A172 (cell line): ENCODE measurements around the gene SOBP. TPM values are rescaled to one million over a fixed set of nuclear protein-coding genes. Genes with fewer than 3 reads are reported as not detected.

Experiments used
- DNase-seq: peaks from one replicate; pipeline ENCODE4 v3.0.0-alpha.2; 2015; ENCODE audit warnings: low spot score
- total RNA-seq: library from RNA; depleted of rRNA; stranded (reverse); fragments of >200 nt; shearing (Covaris generic); gene quantifications from 2 replicates; pipeline ENCODE4 v1.2.3, GENCODE V29; 2014

SOBP gene
- total RNA-seq, 1 experiment from 2014 or later, result not detected

GRCh38 chr6:107617341-107617932 is 127.5 kb downstream of the SOBP start:
- no peak for DNase-seq

- DNase-seq, result no peak
Observed at GRCh38 chr6:107618672-107619071, 128.8 kb downstream of the SOBP start.

GRCh38 chr6:107620732-107621131 is 130.8 kb downstream of the SOBP start:
- no peak for DNase-seq

GRCh38 chr6:107621229-107621937 is 131.5 kb downstream of the SOBP start:
- DNase-seq, result no peak

- no peak for DNase-seq
Observed at GRCh38 chr6:107622269-107622668, 132.4 kb downstream of the SOBP start.

GRCh38 chr6:107624050-107624449 is 134.1 kb downstream of the SOBP start:
- DNase-seq, result no peak

- DNase-seq, result peak; percentile 29
Observed at GRCh38 chr6:107624541-107624940, 134.6 kb downstream of the SOBP start.

DNA sequence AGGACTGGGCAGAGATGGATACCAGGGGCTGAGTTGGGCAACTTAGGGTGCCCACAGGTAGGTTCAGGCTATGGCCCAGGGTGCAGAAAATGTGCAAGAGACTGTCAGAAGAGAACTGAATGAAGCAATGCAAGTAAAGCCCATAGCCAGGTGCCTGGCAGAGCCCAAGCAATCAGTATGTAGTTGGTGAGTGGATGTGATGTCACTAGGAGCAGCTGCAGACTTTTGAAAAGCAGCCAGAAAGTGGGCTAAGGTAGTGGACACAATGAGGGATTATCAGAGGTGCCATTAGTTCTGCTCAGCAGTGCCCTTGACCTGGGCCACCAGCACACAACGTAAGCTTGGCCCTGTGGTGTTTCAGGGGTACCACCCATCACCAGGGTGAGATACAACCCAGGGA is 135.3 kb downstream of the SOBP start:
- DNase-seq, result no peak

- DNase-seq, result no peak
Observed at GRCh38 chr6:107626645-107627044, 136.7 kb downstream of the SOBP start.

GRCh38 chr6:107627969-107628368 is 138.1 kb downstream of the SOBP start:
- DNase-seq, result no peak

DNA sequence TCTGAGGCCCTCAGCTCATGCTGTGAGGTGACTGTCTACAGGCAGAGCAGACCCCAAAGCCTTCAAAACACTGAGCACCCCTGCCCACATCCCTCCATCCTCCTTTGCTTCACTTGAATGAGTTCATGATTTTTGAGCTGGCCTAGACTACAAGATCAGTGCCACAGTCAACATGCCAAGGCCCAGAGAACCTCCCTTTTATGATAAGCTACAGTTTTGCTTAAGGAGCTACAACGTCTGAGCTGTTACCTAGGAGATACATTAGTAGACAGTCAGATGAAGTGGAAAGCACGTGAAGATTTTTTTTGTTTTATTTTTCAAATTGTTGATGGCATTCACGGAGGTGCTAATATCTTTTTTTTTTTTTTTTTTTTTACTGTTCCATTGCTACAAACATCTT is 139.0 kb downstream of the SOBP start:
- DNase-seq, result no peak

DNA sequence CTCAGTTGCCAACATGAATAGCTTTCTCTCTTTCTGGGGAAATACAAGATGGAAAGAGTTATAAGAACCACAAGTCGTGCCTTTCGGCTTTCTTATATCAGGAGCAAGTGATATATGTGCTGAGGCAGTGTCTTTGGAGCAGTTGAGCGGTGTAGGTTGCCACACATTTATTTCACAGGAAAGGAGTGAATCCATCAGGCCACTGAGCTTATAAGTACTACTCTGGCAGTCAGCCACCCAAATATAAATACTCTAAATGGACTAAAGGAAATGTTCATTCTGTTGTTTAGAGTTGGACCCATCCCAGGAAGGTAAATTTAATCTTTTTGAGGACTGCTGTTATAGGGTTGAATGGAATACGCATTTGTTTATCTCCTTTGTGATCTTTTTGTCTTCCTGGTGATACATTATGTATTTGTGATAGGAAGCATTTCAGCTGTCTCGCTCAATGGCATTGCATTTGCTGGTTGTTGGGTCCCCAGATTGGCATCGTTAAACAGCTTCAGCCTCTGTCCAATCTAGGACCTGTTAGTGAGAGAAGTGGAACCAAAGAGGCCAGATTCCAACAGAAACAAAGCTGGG is 139.7 kb downstream of the SOBP start:
- no peak for DNase-seq

DNA sequence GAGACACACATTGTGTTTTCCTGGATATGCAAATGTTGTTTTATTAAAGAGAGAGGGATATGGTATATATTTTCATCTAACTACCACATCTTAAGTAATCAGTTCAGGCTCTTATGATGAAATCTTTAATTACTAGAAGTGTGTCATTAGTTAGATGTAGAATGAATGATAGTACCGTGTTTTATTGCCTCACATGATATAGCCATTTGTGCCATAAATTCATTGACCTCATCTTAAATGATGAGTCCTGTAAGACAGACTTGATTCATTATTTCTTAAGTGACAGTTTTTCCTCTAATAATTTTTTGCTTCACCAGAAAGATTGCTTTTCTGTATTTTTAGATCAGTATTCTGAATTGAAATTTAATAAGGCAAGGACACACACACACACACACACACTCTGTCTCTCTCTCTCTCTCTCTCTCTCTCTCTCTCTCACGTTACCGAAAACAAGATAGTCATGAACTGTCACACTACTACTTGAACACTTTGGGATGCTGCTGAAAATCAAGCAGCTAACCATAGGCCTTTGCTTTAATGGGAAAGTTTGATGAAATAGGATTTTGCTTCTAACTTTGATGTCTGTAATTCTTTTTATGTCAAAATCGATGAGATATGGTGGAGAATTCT is 140.5 kb downstream of the SOBP start:
- DNase-seq, result no peak

- no peak for DNase-seq
Observed at GRCh38 chr6:107632381-107633136, 142.6 kb downstream of the SOBP start.

GRCh38 chr6:107633680-107634323 is 143.9 kb downstream of the SOBP start:
- DNase-seq, result no peak

DNA sequence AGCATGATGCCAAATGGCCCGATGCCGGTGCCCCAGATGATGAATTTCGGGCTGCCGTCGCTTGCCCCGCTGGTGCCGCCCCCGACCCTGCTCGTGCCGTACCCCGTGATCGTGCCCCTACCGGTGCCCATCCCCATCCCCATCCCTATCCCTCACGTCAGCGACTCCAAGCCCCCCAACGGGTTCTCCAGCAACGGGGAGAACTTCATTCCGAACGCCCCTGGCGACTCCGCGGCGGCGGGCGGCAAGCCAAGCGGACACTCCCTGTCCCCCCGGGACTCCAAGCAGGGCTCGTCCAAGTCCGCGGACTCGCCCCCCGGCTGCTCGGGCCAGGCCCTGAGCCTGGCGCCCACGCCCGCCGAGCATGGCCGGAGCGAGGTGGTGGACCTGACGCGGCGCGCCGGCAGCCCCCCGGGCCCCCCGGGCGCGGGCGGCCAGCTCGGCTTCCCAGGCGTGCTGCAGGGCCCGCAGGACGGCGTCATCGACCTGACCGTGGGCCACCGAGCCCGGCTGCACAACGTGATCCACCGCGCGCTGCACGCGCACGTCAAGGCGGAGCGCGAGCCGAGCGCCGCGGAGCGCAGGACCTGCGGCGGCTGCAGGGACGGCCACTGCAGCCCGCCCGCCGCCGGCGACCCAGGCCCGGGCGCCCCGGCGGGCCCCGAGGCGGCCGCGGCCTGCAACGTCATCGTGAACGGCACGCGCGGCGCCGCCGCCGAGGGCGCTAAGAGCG is 144.6 kb downstream of the SOBP start:
- DNase-seq, result no peak

GRCh38 chr6:107635057-107635515 is 145.2 kb downstream of the SOBP start:
- no peak for DNase-seq

- DNase-seq, result no peak
Observed at GRCh38 chr6:107636486-107636885, 146.6 kb downstream of the SOBP start.

- no peak for DNase-seq
Observed at GRCh38 chr6:107637316-107638315, 147.7 kb downstream of the SOBP start.

DNA sequence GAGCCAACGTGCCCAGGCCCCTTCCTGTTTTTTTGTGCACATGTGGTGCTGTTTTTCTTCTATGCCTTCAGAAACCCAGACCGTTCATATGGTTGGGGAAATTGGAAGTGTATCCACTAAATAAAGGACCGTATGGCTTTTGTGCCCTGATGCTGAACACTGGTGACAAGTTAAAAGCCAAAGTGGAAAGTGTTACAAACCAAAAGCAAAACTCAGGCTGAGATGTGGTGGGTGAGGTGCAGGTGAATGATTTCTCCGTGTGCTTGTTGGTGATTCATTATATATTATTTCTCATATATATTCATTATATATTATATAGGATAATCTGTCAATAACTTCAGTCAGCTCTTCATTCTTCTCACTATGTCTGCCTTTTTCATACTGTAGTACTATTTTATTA is 148.6 kb downstream of the SOBP start:
- DNase-seq, result no peak
